Ecto neural progenitor cell (in vitro differentiated cells): Measurements from ENCODE around the gene CRMP1.

Experiments
- DNase-seq: peaks from one replicate; pipeline ENCODE4 v3.0.0-alpha.2; 2018; ENCODE audit warnings: low spot score

The CRMP1 gene

DNA sequence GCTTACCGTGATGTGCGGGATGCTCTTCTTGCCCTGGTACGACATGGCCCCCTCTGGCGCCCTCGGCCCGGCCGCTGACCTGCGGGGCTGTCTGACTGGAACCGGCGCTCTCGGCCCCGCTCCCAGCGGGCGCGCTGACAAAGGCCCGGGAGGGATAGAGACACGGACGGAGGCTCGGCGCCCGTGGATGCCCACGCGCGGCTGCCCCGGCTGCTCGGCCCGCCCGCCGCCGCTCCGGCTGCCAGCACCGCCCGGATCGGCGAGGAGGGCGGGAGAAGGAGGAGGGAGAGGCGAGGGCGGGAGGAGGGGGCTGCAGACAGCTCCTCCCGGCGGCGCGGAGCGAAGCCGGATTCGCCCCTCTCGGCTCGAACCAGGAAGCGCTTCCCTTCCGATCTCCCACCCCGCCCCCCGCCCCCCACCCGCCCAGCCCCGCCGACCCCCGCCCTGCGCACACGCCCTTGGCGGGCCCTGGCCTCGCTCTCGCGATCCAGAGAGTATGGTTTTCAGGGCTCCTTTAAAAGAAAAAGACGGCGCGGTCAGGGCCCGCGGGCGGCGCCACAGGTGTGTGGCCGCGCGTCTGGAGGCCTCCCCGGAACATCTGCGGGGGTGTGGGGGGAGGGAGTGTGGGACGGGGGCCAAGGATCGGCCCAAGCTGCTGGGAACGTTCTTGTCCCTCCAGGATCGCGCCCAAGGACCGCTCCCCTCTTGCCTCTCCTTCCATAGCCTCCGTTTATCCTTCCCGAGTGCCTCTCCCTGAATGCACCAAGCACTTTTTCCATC, 4.5 kb downstream of the CRMP1 start:
- DNase-seq, result peak; percentile 85

DNA sequence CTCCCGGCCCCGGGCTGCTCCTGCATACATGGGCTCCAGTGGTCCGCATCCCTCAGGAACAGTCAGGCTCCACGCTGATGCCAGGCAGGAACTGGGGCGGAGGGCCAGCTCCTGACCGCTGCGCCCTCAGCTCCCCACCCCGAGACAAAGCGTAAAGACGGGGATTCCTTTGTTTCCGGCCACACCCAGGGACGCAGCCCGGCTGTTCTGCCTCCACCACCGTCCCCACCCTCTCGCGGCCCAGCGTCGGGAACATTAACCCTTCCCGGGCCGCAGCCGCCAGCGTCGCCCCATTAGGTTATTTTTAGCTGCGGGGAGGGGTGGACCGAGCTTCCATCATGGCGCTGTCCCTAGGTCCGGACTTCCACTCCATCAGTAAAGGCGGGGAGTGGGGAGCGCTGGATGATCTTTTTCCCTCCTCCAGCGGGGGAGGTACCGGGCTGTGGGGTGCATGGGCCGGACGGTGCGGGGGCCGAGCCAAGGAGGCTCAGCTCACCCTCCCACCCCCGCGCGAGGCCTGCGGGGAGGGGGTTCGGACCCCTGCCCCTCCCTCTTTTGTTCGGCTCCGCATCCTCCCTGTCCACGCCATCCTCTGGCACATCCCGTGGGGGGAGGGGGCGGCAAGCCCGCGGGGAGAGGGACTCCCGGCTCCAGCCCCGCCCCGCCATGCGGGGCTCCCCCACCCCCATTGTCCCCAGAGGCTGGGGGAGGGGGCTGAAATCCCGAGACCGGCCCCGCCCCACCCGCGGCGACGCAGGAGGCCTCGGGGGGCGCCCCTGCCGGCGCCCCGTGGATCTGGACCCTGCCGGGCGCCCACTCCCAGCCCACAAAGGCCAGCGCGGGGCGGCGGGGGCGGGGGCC, 5.3 kb downstream of the CRMP1 start:
- DNase-seq, result peak; percentile 70

DNA sequence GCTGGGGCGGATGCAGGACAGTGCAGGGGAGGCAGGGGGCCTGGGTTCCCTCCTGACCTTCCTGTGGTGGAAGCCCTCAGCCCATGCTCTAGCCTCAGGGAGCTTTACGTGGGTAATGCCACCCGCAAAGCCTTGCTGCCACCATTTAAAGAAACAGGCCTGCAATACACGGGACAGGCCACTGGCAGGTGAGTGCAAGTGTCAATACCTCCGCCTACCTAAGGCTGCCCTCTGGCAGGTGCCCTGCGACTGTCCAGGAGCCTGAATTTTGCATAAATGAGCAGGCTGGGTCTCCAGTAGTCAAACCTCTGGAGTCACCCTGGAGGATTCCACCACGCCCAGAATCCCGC, 5.9 kb downstream of the CRMP1 start:
- DNase-seq, result peak; percentile 57

DNA sequence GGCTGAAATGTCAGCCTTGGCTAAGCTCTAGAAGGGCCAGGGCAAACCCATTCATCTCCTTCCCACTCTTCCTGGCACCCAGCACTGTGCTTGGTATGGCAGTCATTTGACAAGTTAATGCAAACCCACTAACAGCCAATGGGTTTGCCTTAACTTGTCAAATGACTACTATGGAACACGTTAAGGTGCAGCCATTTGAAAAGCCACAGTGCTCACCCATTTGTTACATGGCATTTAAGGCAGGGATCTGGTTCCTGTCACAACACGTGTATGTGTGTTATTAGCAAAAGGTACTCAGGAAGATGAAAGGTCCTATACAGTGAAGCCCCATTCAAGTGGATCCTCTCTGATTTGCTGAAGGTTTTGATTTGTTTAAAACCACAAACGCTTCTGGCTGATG, 7.2 kb downstream of the CRMP1 start:
- no peak for DNase-seq

DNA sequence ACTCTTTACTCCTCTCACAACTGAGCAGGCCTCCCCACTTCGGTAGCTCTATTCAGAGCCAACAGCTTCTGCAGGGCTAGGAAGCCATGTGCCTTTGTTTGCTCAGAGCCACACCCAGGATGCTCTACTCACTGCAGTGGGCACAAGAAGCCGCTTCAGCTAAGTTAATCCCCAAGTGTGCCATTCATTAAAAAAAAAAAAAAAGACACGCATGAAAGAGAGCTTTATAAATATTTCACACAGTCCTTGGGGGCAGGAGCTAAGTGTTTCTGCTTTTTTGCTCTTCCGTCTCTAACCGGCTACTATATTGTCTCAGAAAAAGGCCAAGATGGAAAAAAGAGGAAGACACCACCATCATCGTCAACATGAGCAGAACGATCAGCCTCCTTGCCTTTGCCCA, 8.1 kb downstream of the CRMP1 start:
- DNase-seq, result no peak

DNA sequence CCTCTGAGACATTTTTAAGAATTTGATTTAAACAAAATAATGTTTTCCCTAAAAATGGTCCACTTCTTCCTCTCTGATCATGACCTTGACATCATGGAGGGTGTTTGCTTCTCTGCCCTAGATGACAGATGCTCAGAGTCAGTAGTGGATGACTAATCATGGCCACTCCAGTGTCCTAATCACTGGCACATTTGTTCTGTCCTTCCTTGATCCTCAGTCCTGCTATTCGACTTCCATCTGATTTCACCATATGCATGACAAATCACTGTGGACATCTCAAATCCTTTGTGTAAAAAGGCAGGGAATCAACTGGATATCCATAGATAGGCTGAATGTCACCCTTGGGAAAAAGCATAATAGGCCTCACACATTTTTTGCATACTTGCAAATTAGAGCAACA, 9.0 kb downstream of the CRMP1 start:
- no peak for DNase-seq

DNA sequence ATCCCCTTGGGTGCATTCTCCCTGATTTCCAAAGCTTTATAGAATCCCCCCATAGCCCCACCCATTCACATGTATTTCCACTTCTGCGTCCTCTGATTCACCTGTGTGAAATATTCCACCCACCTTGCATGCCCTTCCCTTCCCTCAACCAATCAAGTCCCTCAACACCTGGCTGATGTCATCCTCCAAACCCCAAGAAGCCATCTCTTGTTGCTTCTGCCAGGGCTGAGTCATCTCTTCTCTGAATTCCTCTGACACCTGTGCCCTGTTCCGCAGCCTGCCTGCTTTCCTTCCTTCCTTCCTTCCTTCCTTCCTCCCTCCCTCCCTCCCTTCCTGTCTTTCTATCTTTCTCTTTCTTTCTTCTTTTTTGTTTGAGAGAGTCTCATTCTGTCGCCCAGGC, 9.9 kb downstream of the CRMP1 start:
- DNase-seq, result no peak

DNA sequence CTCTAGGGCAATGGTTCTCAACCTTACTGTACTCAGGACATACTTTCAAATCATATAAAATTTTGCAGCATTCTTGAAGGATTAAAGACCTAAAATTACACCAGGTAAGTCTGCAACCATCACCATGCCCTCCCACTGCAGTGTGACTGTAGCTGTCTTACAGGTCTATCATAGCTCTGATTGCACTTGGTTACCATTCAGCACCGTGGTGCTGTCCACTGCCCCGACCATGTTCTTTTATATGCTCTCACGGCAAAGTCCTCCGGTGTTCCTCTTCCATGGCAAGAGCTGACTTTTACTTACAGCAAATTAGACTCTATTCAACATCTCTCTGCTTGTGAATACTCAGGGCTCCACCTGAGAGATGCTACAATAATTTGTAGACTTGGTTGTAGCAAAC, 11.5 kb downstream of the CRMP1 start:
- DNase-seq, result no peak

DNA sequence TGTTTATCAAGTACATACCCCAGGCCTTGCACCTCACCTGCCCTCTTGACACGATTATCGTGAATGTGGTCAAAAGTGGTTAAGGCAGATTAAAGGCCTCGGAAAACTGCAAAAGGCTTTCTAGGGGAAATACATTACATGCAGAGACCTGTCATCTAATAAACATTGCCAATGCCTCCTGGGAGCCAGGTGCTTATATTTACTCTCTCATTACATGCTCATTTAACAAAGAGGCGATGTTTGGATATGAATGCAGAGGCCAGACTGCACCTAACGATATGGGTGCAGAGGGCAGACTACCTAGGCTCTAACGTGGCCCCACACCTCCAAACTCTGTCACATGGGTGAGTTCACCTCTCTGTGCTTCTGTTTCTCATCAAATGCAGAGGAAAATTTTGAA, 14.5 kb downstream of the CRMP1 start:
- DNase-seq, result no peak

DNA sequence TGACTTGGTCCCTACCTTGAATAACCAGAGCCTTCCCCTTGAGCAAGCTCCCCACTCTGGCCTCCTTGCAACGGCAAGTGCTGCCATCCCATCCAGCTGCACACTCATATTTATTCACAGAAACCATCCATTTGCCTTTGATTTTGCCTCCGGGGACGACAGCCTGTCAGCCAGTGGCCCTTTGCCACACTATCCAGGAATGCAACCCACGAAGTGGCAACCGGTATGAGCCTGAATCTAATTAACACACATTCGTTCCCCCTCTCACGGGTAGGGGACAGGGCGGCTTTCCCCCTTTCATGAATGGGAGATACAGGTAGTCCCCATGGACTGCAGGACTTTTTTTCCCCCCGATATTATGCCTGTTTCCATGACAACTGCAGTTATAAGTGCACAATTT, 15.5 kb downstream of the CRMP1 start:
- DNase-seq, result no peak

DNA sequence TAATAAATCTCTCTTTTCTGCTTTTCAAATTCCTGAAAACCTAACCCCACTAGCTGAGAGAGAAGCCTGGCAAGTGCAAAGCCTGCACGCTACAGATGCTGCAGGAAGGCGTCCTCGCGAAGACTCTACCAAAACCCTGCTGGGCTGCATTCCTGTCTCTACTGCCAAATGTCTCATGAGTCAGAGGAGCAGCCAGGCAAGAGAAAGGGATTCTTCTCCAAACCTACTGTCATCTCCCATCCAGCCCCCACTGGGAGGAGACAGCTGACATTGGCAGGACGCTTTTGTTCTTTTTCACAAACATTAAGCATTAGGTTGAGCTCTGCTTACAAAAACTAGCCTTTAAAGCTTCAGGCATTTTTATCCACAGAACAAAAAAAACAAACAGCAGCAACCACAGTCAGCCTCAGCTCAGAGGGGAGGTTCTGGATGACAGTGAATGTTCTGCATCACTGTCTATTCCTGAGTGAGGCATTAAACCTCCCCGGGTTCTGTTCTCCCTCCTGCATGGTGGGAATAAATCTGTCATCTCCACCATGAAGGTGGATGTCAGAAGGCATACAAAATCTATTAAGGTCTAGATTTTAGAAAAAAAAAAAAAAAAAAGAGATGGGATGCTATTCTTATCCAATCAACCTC, 18.0 kb downstream of the CRMP1 start:
- DNase-seq, result no peak

DNA sequence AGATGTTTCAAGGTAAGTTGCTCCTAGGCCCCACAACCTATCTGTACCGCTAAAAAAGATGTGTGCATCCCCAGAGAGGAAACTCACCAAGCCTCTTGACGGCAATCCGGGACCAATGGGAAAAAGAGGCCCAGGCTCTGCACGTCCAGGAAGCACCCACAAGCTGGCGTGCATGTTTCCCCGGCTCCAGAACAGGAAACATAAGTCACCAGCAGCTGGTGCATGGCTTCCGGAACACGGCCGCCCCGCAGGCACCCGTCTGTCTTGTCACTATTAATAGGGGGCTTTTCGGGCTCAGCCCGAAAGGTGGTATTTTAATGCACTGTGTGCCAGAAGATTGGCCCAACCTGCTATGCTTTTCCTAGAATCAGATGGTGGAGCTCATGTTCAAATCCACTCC, 22.2 kb downstream of the CRMP1 start:
- DNase-seq, result no peak

DNA sequence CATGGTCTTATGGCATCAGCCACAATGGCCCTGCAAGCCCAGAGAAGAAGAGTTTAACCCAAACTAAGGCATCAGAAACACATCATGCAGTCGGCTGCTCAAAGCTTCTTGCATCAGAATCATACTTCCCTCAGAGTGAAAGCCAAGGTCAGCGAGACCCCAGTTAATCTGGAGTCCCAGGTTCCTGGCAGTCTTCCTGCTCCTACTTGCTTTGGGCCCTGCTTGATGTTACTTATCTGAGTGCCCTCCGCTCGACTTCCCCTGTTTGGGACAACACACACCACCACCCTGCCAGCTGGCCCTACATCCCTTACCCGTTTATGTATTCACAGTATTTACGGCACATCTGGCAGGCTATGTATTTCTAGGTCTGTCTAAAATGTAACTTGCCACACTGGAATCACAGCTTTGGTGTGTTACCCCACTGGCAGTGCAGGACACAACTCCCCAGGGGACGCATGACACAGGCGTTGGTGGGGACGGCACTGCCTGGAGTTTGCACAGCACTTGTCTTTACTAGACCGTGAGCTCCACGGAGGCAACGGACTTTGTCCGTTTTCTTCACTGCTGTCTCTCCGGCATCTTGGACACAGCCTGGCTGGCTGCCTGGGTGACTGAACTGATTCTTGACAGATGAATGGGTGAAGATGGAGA, 22.8 kb downstream of the CRMP1 start:
- no peak for DNase-seq

DNA sequence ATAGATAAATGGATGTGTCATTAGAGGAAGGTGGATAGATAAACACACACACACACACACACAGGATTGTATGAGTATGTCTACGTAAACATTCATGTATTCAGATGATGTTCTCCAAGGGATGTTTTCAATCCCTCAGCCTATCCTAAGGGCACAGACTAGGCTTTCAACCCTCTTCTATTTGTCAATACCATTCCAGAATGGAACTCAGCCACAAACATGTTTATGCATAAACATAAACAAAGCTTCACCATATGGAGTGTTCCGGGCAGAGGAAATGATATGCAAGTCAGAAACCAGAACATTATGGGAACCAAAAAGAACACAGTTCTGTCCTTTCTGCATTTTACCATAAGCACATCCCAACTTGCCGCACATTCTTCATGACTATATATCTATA, 25.0 kb downstream of the CRMP1 start:
- no peak for DNase-seq

DNA sequence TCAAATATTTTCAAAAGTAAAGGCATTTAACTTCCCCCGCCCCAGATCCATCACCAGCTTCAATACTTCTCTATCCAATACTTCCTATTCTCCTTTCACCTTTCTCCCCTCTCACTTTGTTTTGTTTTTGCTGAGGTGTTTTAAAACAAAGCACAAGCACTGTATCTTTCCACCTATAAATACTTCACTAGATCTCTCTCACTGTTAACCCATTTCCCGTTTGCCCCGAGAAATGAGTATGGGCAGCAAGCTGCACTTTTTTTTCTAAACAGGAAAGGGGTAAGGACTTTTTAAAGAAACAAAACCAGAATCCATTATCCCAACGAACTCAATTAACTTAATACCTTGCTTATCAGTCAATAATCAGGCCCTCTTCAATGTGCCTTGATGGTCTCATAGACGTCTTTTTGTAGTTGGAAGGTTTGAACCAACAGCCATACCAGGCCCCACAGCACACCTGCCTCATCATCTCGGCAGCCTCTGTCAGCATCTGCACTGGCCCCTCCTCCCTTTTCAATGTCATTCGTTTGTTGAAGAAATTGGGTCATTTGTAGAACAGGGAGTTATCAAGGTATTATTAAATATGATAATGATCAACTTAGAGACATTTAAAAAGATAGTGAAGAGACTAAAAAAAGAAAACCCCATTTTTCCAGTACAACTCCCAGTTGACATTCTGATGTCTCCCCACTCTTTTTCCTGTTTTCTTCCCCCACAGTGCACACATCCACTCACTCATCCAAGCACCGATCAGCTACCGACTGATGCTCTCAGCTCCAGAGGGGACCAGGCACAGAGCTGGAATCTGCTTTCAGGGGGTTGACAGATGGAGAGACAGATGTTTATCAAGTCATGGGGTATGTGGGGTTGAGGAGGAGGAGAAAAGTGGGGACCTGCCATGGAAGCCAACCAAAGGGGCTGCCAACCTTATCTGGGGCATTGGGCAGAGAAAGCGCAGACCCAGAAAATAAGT, 25.8 kb downstream of the CRMP1 start:
- no peak for DNase-seq

DNA sequence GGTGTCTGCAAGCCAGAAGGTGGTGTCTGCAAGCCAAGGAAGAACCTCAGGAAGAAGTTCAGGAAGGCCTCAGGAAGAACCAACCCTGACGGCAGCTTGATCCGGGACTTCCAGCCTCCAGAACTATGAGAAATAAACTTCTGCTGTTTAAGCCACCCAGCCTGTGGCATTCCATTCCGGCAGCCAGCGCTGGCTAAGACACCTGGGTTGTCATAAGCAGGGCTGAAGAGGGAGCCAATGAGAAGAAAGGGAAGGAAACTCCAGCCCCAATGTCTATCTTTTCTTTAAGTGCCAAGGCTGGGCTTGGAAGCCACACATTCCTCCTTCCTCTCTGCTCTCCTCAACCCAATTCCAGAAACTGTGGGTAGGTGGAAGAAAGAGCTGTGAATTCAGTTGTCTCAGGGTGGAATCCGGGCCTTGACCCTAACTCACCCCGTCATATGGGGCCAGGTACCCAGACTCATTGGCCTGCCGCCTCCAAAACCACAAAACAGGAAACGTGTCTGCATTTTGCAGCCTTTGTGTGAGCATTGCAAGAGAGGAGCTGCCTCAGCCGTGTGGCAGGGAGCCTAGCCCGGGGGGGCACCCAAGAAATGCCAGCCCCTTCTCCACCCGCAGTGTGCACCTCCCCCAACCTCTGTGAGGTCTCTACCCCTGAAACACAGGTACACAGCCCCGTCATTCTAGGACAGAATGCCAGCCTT, 26.8 kb downstream of the CRMP1 start:
- no peak for DNase-seq

DNA sequence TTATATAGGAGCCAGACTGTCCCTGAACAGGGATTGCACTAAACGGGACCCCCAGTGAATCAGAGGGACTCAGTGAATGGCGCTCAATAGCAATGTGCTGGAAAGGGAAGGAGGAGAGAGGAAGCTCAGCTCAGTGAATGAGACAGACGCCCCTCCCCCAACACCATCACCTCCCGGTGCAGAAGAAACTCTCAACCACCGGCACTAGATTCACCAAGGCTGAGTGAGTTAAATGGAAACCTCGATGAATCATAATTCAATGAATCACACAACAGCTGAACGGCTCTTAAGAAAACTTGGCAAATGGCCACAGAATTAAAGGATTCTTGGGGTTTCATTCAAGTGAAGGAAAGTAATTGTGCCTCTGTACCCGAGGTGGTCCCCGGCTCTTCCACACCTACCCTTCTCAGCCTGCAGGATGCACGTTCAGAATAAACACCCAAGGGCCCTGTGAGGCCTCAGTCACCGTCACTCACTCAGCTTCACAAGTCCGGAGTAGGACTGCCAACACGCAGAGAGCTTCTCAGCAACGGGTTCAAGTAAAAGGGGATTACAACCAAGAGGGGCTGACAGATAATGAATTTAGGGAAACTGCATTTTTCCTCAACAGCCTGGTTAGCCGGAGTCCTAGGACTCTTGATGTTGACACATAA, 29.3 kb downstream of the CRMP1 start:
- DNase-seq, result no peak

DNA sequence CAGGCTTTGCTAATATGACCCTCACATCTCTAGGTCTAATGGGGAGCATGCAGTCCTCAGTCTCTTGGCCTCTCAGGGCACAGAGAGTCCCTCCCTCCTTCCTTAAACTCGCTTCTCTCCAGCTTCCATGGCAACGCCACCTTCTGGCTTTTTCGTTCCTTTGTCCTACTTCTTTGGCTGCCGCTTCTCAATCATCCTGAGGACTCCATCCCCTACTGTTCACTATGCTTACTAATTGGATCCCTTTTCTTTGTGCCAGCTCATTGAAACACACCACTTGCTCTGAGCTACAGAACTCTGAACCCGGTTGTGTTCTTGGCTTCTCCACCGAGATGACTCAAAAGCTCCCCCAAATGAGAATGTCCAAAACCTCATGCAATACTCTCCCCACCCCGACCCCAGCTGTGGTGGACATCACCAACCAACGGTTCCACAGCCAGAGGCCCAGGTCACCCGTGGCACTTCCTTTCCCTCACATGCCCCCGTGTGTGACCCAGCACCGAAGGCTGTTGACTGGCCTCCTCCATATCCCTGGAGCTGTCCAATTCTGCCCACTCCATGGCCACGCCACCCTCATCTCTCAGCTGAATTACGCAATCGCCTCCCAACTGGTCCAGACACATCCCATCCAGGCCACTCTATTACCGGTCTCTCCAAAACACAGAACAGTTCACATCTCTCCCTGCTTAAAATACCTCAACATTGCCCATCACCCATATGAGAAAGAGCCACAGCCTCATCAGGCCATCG, 34.7 kb downstream of the CRMP1 start:
- no peak for DNase-seq

DNA sequence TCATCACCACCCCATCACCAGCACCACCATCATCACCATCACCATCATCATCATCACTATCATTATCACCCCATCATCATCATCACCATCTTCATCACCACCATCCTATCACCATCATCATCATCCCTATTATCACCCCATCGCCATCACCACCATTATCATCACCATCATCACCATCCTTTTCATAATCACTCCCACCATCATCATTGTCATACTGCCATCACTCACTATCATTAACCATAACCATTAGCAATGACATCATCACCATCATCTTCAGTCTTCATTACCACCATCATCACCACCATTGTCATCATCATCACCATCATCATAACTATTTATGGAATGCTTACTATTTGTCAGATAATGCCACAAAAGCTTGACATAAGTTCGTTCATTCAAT, 35.7 kb downstream of the CRMP1 start:
- DNase-seq, result no peak
